Fibroblast of skin of abdomen (primary cell): ENCODE measurements around the gene RPLP1.

Experiments
- DNase-seq: peaks from one replicate; pipeline ENCODE4 v3.0.0-alpha.2; 2013

The RPLP1 gene

GRCh38 chr15:69498987-69499386, 46.4 kb downstream of the RPLP1 start:
- DNase-seq = no peak

DNA sequence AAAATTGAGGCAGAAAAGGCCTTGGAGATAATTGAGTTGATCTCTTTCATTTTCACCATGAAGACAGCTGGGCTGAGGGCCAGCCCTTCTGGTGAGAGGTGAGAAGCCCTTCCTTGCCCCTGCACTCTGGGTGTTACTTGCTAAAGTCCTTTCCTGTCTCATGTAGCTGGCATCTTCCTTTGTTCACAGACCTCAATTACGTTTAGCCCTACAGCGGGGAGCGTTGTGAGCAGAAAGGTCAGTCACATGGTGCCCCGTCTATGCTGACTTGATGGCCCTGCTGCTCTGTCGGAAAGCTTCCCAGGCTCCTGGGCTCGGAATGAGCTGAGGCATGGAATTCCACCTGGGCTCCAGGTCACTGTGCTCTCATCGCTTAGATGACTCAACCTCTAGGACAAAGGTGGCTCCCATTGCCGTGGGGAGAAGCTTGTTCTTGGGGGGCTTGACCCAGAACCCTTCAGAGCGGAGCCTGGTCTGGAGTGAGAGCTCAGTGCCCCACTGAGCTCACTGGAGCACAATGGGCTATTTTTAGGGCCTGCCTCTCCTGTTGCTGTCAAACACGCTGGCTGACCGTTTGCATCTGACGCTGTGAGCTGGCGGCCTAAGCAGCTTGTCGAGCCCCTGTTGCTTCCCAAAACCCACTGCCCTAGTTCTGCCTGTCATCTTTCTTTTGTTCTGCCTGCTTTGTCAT, 47.0 kb downstream of the RPLP1 start:
- no peak for DNase-seq

- DNase-seq = no peak
Observed at GRCh38 chr15:69500339-69500738, 47.7 kb downstream of the RPLP1 start.

DNA sequence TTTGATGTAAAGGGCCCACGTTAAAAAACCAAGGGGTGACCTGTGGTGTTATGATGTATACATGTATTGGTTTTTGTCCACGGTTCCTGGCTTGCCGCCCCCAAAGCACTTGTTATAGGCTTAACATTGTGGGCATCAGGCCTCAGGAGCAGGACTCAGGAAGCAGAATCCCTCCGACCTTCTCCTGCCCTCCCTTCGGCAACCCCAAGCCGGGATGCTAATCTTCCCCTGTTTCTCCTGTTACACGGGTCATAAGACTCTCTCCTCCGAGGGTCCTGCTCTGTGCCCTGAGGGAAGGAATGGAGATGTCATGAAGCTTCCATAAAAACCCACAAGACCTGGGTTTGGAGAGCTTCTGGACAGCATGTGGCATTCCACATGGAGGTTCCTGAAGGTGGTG, 48.8 kb downstream of the RPLP1 start:
- DNase-seq = no peak

DNA sequence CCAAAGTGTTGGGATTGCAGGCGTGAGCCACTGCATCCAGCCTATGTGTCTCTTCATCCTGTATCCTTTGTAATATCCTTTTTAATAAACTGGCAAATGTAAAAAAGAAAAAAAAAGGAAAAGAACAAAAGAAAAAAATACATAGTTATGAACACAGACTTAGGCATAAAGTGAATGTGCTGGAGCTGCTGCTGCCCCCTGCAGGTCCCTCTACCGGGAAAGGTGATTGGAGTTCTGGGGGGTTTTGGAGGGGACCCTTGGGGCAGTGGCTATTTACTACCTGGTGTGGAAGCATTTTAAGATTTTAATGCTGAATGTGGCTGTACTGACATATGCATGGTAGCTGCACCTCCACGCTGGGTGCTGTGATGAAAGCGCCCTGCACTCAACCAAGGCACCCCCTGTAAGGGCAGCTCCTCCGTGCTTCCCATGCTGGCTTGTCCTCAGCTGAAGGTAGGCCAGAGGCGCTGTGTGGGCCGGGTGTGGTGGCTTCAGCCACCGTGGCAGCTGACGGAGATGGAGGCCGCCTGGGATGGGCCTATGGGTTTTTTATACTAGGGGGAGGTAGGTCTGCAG, 49.9 kb downstream of the RPLP1 start:
- no peak for DNase-seq

DNA sequence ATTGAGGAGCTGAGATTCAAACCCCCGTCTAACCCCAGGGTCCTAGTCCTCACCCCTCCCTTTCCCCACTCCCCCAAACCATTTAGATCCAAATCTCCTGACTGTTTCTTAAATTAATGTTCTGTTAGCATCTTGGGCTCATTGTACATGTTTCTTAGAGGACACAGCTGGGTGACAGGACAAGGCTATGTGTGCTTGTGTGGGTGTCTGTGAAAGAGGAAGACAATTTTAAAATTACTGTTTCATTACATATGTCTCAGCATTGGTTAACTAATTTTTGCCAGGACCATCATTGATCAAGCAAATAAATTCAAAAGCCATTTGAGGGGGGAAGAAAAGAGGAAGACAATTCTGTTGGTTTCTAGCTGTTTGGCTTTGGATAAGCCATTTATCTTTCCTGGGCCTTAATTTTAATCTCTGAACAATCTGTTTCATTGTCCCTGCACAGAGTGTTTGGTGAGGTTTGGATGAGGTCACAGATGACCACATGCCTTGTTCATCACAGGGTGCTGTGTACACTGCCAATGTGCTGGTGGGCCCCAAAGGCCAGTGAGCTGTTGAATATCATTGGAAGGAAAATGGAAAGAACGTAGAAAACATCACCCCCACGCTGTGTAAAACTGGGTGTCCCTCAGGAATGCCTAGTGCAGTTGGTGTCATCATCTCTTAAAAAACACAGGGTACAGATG, 51.9 kb downstream of the RPLP1 start:
- no peak for DNase-seq
